HCT116 (cell line): ENCODE data around the gene PCBP3. TPM values are rescaled to one million over a fixed set of nuclear protein-coding genes. Genes with fewer than 3 reads are reported as not detected.
"Not testable (repeated sequence)": the region's sequence is repeated elsewhere in the genome, so short reads cannot be mapped to it uniquely, and the experiment has no call there.

Source experiments
- ATAC-seq: fragments of 200-7000 bp; cut with Tn5 transposase; 2 replicates; pipeline ENCODE4 v1.9.1; 2020; ENCODE audit warnings: mild to moderate bottlenecking, moderate library complexity
- BruUV-seq: library from RNA; stranded (reverse); fragments of 400-500 nt; replicated peaks from 2 replicates; lab custom pipeline; 2021; lab: Mats Ljungman, UMichigan
- CTCF ChIA-PET: fragments of 300-600 bp; sonication (Branson Sonifier 250); formaldehyde crosslinking; loops from one replicate; lab custom pipeline; 2021; ENCODE audit warnings: antibody characterized with exemption; lab: Charles Lee
- POLR2A ChIA-PET: fragments of 300-600, 350-600 bp; sonication (Branson Sonifier 250); formaldehyde crosslinking; loops from one replicate; lab custom pipeline; 2021; ENCODE audit warnings: antibody characterized with exemption; lab: Charles Lee
- RAD21 ChIA-PET, 2 experiments: fragments of 300-600 bp; sonication (Branson Sonifier 250); formaldehyde crosslinking; loops; one replicate each; lab custom pipeline; 2023; ENCODE audit warnings: low total read pairs in 2 of 2; ENCODE audit not compliant: uncharacterized antibody in 2 of 2, unreplicated experiment in 2 of 2, low non-redundant PET in 1 of 2; lab: Charles Lee
- DNase-seq: peaks from one replicate; pipeline ENCODE4 v3.0.0-alpha.2; 2010; ENCODE audit warnings: low read depth, low spot score
- H2AFZ ChIP-seq: fragments of 200-600 bp; shearing (Covaris generic), sonication (generic); 2 replicates; pipeline ENCODE4 v1.6.1; 2017; ENCODE audit warnings: low read depth, mixed run types, mixed read lengths, antibody characterized with exemption, low read length; ENCODE audit not compliant: poor library complexity, severe bottlenecking
- H3K27ac ChIP-seq: 2 replicates; pipeline ENCODE4 v1.5.1; 2012; ENCODE audit warnings: low read depth, low read length
- H3K27me3 ChIP-seq: fragments of 200-600 bp; sonication (generic); 2 replicates; pipeline ENCODE4 v1.6.1; 2016; ENCODE audit warnings: mixed run types, low read length, mixed read lengths; ENCODE audit not compliant: insufficient read depth
- H3K36me3 ChIP-seq, 2 experiments: fragments of 200-500 bp in 1 of 2; fragments of 200-600 bp in 1 of 2; sonication (Bioruptor generic) in 1 of 2; sonication (generic) in 1 of 2; 2 replicates each; pipeline versions ENCODE4 v1.5.1 to v1.6.1; 2014 to 2016; ENCODE audit warnings: low read length in 2 of 2, inconsistent platforms in 1 of 2, mixed read lengths in 1 of 2, mixed run types in 1 of 2; ENCODE audit not compliant: insufficient read depth in 2 of 2, control insufficient read depth in 1 of 2
- H3K4me1 ChIP-seq, 2 experiments: fragments of 200-600 bp in 1 of 2; sonication (generic) in 1 of 2; 2 replicates each; pipeline versions ENCODE4 v1.5.1 to v1.6.1; 2012 to 2017; ENCODE audit warnings: low read length in 2 of 2, inconsistent platforms in 1 of 2, mild to moderate bottlenecking in 1 of 2, mixed read lengths in 1 of 2, mixed run types in 1 of 2, moderate library complexity in 1 of 2; ENCODE audit not compliant: insufficient read depth in 2 of 2, control insufficient read depth in 1 of 2
- H3K4me2 ChIP-seq: fragments of 200-600 bp; sonication (generic); 2 replicates; pipeline ENCODE4 v1.6.1; 2017; ENCODE audit warnings: mixed run types, low read length, mixed read lengths
- H3K4me3 ChIP-seq, 2 experiments: fragments of 200-600 bp in 1 of 2; sonication (generic) in 1 of 2; replicated peaks in 1 of 2; 2 replicates each; pipeline ENCODE4 v1.5.1; 2011 to 2016; ENCODE audit warnings: low read length in 2 of 2, control low read depth in 1 of 2, low read depth in 1 of 2, mild to moderate bottlenecking in 1 of 2, mixed read lengths in 1 of 2, mixed run types in 1 of 2
- H3K79me2 ChIP-seq: fragments of 200-600 bp; sonication (generic); 2 replicates; pipeline ENCODE4 v1.6.1; 2017; ENCODE audit warnings: mild to moderate bottlenecking, mixed run types, low read length, moderate library complexity, mixed read lengths; ENCODE audit not compliant: insufficient read depth
- H3K9ac ChIP-seq: fragments of 200-600 bp; sonication (generic); 2 replicates; pipeline ENCODE4 v1.6.1; 2016; ENCODE audit warnings: low read length, mixed read lengths
- H3K9me2 ChIP-seq: fragments of 200-600 bp; sonication (generic), shearing (Covaris generic); 2 replicates; pipeline ENCODE4 v1.6.1; 2017; ENCODE audit warnings: mixed run types, mild to moderate bottlenecking, moderate library complexity; ENCODE audit not compliant: insufficient read depth
- H3K9me3 ChIP-seq, 2 experiments: fragments of 200-500 bp in 1 of 2; fragments of 200-600 bp in 1 of 2; sonication (Bioruptor generic) in 1 of 2; sonication (generic) in 1 of 2; 2 replicates each; pipeline ENCODE4 v1.6.1; 2014 to 2017; ENCODE audit warnings: low read length in 2 of 2, mixed read lengths in 2 of 2, inconsistent platforms in 1 of 2, low read depth in 1 of 2, mild to moderate bottlenecking in 1 of 2, mixed run types in 1 of 2, moderate library complexity in 1 of 2; ENCODE audit not compliant: control insufficient read depth in 1 of 2, insufficient read depth in 1 of 2
- H4K20me1 ChIP-seq: fragments of 200-600 bp; sonication (generic), shearing (Covaris generic); 2 replicates; pipeline ENCODE4 v1.6.1; 2017; ENCODE audit warnings: mixed run types, mild to moderate bottlenecking, moderate library complexity; ENCODE audit not compliant: insufficient read depth
- ATF3 ChIP-seq: IDR thresholded peaks from 2 replicates; pipeline ENCODE4 v1.6.1; 2012
- CBX3 ChIP-seq: IDR thresholded peaks from 2 replicates; pipeline ENCODE4 v1.6.1; 2012; ENCODE audit warnings: low read depth
- CEBPB ChIP-seq: IDR thresholded peaks from 2 replicates; pipeline ENCODE4 v1.6.1; 2012; ENCODE audit warnings: low read depth
- EGR1 ChIP-seq: IDR thresholded peaks from 2 replicates; pipeline ENCODE4 v1.6.1; 2012; ENCODE audit warnings: low read depth
- ELF1 ChIP-seq: IDR thresholded peaks from 2 replicates; pipeline ENCODE4 v1.6.1; 2012; ENCODE audit warnings: low read depth, borderline replicate concordance
- EZH2phosphoT487 ChIP-seq: fragments of 200-600 bp; IDR thresholded peaks from 2 replicates; pipeline ENCODE4 v1.6.1; 2018; ENCODE audit warnings: antibody characterized with exemption, borderline replicate concordance
- FOSL1 ChIP-seq: IDR thresholded peaks from 2 replicates; pipeline ENCODE4 v1.6.1; 2012; ENCODE audit warnings: low read depth
- POLR2AphosphoS5 ChIP-seq: IDR thresholded peaks from 2 replicates; pipeline ENCODE4 v1.6.1; 2011; ENCODE audit warnings: mild to moderate bottlenecking, low read depth, low read length, moderate library complexity
- RAD21 ChIP-seq: IDR thresholded peaks from 2 replicates; pipeline ENCODE4 v1.6.1; 2012; ENCODE audit warnings: low read depth, mild to moderate bottlenecking
- SP1 ChIP-seq: IDR thresholded peaks from 2 replicates; pipeline ENCODE4 v1.6.1; 2012; ENCODE audit warnings: low read depth
- ZBTB33 ChIP-seq: IDR thresholded peaks from 2 replicates; pipeline ENCODE4 v1.6.1; 2011; ENCODE audit warnings: mild to moderate bottlenecking, low read length, moderate library complexity; ENCODE audit not compliant: insufficient replicate concordance; ENCODE audit errors: extremely low read depth
- ZFX ChIP-seq: fragments of 450-650 bp; IDR thresholded peaks from 2 replicates; pipeline ENCODE4 v1.6.1; 2017
- ZNF274 ChIP-seq: fragments of 200-500 bp; sonication (Bioruptor generic); IDR thresholded peaks from 2 replicates; pipeline ENCODE4 v1.6.1; 2014; ENCODE audit warnings: mild to moderate bottlenecking, low read depth, low read length, inconsistent platforms
- intact Hi-C: fragments of 100-400 bp; cut with micrococcal nuclease; formaldehyde crosslinking; loops from 2 replicates; pipeline ENCODE4 v1.10.0; 2022
- total RNA-seq: library from RNA; stranded (reverse); gene quantifications from one replicate; pipeline ENCODE4 v1.2.1, GENCODE V29; 2021; ENCODE audit not compliant: unreplicated experiment
- TF ChIP-seq, protein P1 (sequence below), 3 experiments: fragments of 200-600 bp in 1 of 3; sonication (generic) in 1 of 3; IDR thresholded peaks in 2 of 3; conservative IDR thresholded peaks in 1 of 3; 2 replicates each; pipeline ENCODE4 v1.5.1; 2012 to 2017; ENCODE audit warnings: low read depth in 2 of 3, low read length in 2 of 3, antibody characterized with exemption in 1 of 3, borderline replicate concordance in 1 of 3, control low read depth in 1 of 3, mild to moderate bottlenecking in 1 of 3, mixed read lengths in 1 of 3, mixed run types in 1 of 3, moderate library complexity in 1 of 3; ENCODE audit not compliant: insufficient read depth in 1 of 3
- TF ChIP-seq, protein P2 (sequence below): IDR thresholded peaks from 2 replicates; pipeline ENCODE4 v1.6.1; 2012

PCBP3 gene
- total RNA-seq, 1 experiment from 2014 or later: 3.1 TPM

DNA sequence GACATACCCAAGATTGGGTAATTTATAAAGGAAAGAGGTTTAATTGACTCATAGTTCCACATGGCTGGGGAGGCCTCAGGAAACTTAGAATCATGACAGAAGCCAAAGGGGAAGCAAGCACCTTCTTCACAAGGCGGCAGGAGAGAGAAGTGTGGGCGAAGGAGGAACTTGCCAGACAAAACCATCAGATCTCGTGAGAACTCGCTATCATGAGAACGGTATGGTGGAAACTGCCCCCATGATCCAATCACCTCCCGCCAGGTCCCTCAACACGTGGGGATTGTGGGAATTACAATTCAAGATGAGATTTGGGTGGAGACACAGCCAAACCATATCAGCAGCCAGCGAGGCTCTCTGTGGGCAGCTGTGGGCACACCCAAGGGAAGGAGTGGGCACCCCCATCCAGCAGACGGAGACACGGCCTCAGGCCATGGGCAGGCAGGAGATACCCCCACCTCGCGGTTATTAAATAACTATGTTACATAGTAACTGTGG is 189.3 kb downstream of the PCBP3 start:
- H3K9me2 ChIP-seq, H3K9me3 ChIP-seq, H3K79me2 ChIP-seq, H3K4me2 ChIP-seq, H3K27me3 ChIP-seq, H3K4me1 ChIP-seq, H3K36me3 ChIP-seq, RAD21 ChIA-PET, ATAC-seq, H3K9ac ChIP-seq, H4K20me1 ChIP-seq, H2AFZ ChIP-seq, BruUV-seq, intact Hi-C loops, H3K4me3 ChIP-seq, POLR2A ChIA-PET, DNase-seq, H3K27ac ChIP-seq: not testable (repeated sequence)
- CTCF ChIA-PET: interaction anchor here (1.3 kb wide), 1 partner anchor 12 kb away, joined by 3 read pairs; no protein-coding TSS in a partner anchor

GRCh38 chr21:45833414-45833813 is 189.9 kb downstream of the PCBP3 start:
- Histone ChIP-seq H3K79me2 (no peaks in the 10 kb centered on the region), H4K20me1 (no peaks in the 10 kb centered on the region), H3K4me2 (no peak overlapping the region), H3K4me1 (no peaks in the 10 kb centered on the region; a peak in 1 of 4 replicates), H3K4me3 (no peak overlapping the region), H3K36me3 (no peaks in the 10 kb centered on the region), H3K27ac (no peak overlapping the region), H3K27me3 (no peaks in the 10 kb centered on the region), H3K9ac (no peak overlapping the region), H3K9me2 (no peaks in the 10 kb centered on the region), H3K9me3 (no peaks in the 10 kb centered on the region), H2AFZ (no peak overlapping the region)
- ATAC-seq (no peak), DNase-seq (no peak)
- CTCF ChIA-PET: interaction anchor here (1.3 kb wide), 1 partner anchor 12 kb away, joined by 3 read pairs; no protein-coding TSS in a partner anchor
- BruUV-seq: no TSS peak
- POLR2A ChIA-PET: no interaction called here
- RAD21 ChIA-PET: no interaction called here
- intact Hi-C loops: no loop called here
- TF ChIP-seq EZH2phosphoT487: no peak
- TF ChIP-seq CBX3: no peak
- TF ChIP-seq ATF3: no peak
- TF ChIP-seq ZBTB33: no peak
- TF ChIP-seq SP1: no peak
- TF ChIP-seq EGR1: no peak
- TF ChIP-seq, protein P1, sequence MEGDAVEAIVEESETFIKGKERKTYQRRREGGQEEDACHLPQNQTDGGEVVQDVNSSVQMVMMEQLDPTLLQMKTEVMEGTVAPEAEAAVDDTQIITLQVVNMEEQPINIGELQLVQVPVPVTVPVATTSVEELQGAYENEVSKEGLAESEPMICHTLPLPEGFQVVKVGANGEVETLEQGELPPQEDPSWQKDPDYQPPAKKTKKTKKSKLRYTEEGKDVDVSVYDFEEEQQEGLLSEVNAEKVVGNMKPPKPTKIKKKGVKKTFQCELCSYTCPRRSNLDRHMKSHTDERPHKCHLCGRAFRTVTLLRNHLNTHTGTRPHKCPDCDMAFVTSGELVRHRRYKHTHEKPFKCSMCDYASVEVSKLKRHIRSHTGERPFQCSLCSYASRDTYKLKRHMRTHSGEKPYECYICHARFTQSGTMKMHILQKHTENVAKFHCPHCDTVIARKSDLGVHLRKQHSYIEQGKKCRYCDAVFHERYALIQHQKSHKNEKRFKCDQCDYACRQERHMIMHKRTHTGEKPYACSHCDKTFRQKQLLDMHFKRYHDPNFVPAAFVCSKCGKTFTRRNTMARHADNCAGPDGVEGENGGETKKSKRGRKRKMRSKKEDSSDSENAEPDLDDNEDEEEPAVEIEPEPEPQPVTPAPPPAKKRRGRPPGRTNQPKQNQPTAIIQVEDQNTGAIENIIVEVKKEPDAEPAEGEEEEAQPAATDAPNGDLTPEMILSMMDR (IDR thresholded peaks at IDR 0.05 in 2 of 3, conservative IDR thresholded peaks at IDR 0.05 in 1 of 3; ENCODE audit: borderline replicate concordance in 1 of 3, insufficient read depth in 1 of 3, low read depth in 2 of 3, low read length in 2 of 3): no peak
- no peak for TF ChIP-seq ELF1
- no peak for TF ChIP-seq RAD21
- no peak for TF ChIP-seq POLR2AphosphoS5
- TF ChIP-seq, protein P2, sequence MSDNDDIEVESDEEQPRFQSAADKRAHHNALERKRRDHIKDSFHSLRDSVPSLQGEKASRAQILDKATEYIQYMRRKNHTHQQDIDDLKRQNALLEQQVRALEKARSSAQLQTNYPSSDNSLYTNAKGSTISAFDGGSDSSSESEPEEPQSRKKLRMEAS: no peak
- TF ChIP-seq FOSL1: no peak
- TF ChIP-seq ZFX: no peak
- no peak for TF ChIP-seq ZNF274
- no peak for TF ChIP-seq CEBPB
